HEK293 (cell line): ENCODE measurements around the gene CCL2.

Source experiments
- CTCF ChIA-PET: fragments of 350-600 bp; formaldehyde crosslinking; extraction: SDS; loops from one replicate; lab custom pipeline; 2021; ENCODE audit warnings: antibody characterized with exemption; lab: Yijun Ruan, JAX
- POLR2A ChIA-PET: fragments of 300-600 bp; formaldehyde crosslinking; extraction: SDS; loops from one replicate; lab custom pipeline; 2020; ENCODE audit warnings: antibody characterized with exemption, inconsistent platforms; lab: Yijun Ruan, JAX
- H3K27ac ChIP-seq: fragments of 200-500 bp; sonication (Bioruptor generic); 2 replicates; pipeline ENCODE4 v1.5.1; 2014; ENCODE audit warnings: low read depth, low read length, control low read depth, inconsistent platforms; ENCODE audit errors: extremely low read depth
- H3K36me3 ChIP-seq, 2 experiments: fragments of 200-500 bp in 1 of 2; sonication (Bioruptor generic) in 1 of 2; 1 replicate in 1 of 2; 2 replicates in 1 of 2; pipeline ENCODE4 v1.5.1; 2014 to 2017; ENCODE audit warnings: inconsistent platforms in 2 of 2, low read length in 2 of 2; ENCODE audit not compliant: control insufficient read depth in 2 of 2, insufficient read depth in 1 of 2
- H3K4me1 ChIP-seq: fragments of 200-500 bp; sonication (Bioruptor generic); 2 replicates; pipeline ENCODE4 v1.5.1; 2014; ENCODE audit warnings: mild to moderate bottlenecking, low read length, inconsistent platforms; ENCODE audit not compliant: control insufficient read depth, insufficient read depth
- H3K4me3 ChIP-seq: 2 replicates; pipeline ENCODE4 v1.5.1; 2011; ENCODE audit warnings: low read depth, mild to moderate bottlenecking, control low read depth, low read length, moderate library complexity
- H3K9me3 ChIP-seq: fragments of 200-500 bp; sonication (Bioruptor generic); 2 replicates; pipeline ENCODE4 v1.5.1; 2014; ENCODE audit warnings: low read depth, low read length, inconsistent platforms; ENCODE audit not compliant: control insufficient read depth, insufficient read depth
- GLIS1 ChIP-seq: fragments of 450-650 bp; formaldehyde crosslinking; IDR thresholded peaks from 2 replicates; pipeline ENCODE4 v1.5.1; 2016; ENCODE audit warnings: missing biosample characterization, missing genetic modification characterization
- IKZF3 ChIP-seq: fragments of 450-650 bp; IDR thresholded peaks from 2 replicates; pipeline ENCODE4 v1.5.0; 2018; ENCODE audit warnings: missing biosample characterization, mild to moderate bottlenecking, missing genetic modification characterization, moderate library complexity
- SP2 ChIP-seq: fragments of 450-650 bp; formaldehyde crosslinking; IDR thresholded peaks from 2 replicates; pipeline ENCODE4 v1.5.1; 2016; ENCODE audit warnings: missing biosample characterization, missing genetic modification characterization
- TCF7L2 ChIP-seq: IDR thresholded peaks from 2 replicates; pipeline ENCODE4 v1.6.1; 2011; ENCODE audit warnings: low read depth, mild to moderate bottlenecking, inconsistent platforms, low read length, moderate library complexity, borderline replicate concordance
- WT1 ChIP-seq: fragments of 450-650 bp; formaldehyde crosslinking; IDR thresholded peaks from 2 replicates; pipeline ENCODE4 v1.5.1; 2016; ENCODE audit warnings: missing biosample characterization, missing genetic modification characterization
- ZNF214 ChIP-seq: fragments of 450-650 bp; formaldehyde crosslinking; IDR thresholded peaks from 2 replicates; pipeline ENCODE4 v1.5.1; 2017; ENCODE audit warnings: missing biosample characterization, mild to moderate bottlenecking, missing genetic modification characterization, borderline replicate concordance
- ZNF600 ChIP-seq: fragments of 450-650 bp; formaldehyde crosslinking; IDR thresholded peaks from 2 replicates; pipeline ENCODE4 v1.5.1; 2016; ENCODE audit warnings: missing biosample characterization, missing genetic modification characterization
- ZNF624 ChIP-seq: fragments of 450-650 bp; formaldehyde crosslinking; IDR thresholded peaks from 2 replicates; pipeline ENCODE4 v1.5.1; 2017; ENCODE audit warnings: missing biosample characterization, missing genetic modification characterization
- ZNF658 ChIP-seq: fragments of 450-650 bp; formaldehyde crosslinking; IDR thresholded peaks from 2 replicates; pipeline ENCODE4; 2016; ENCODE audit warnings: missing biosample characterization, missing genetic modification characterization
- TF ChIP-seq, protein P1 (sequence below): fragments of 450-650 bp; formaldehyde crosslinking; IDR thresholded peaks from 2 replicates; pipeline ENCODE4 v1.5.1; 2016; ENCODE audit warnings: missing biosample characterization, missing genetic modification characterization
- TF ChIP-seq, protein P2 (sequence below): fragments of 450-650 bp; formaldehyde crosslinking; IDR thresholded peaks from 2 replicates; pipeline ENCODE4 v1.5.1; 2016; ENCODE audit warnings: missing biosample characterization, missing genetic modification characterization
- TF ChIP-seq, protein P3 (sequence below): fragments of 450-650 bp; formaldehyde crosslinking; IDR thresholded peaks from 2 replicates; pipeline ENCODE4 v1.5.1; 2017; ENCODE audit warnings: missing biosample characterization, missing genetic modification characterization
- TF ChIP-seq, protein P4 (sequence below): fragments of 450-650 bp; formaldehyde crosslinking; IDR thresholded peaks from 2 replicates; pipeline ENCODE4 v1.5.1; 2016; ENCODE audit warnings: missing biosample characterization, missing genetic modification characterization
- TF ChIP-seq, protein P5 (sequence below): fragments of 450-650 bp; formaldehyde crosslinking; conservative IDR thresholded peaks from 2 replicates; pipeline ENCODE4 v1.5.1; 2016; ENCODE audit warnings: low read depth, missing biosample characterization, missing genetic modification characterization

CCL2 gene

DNA sequence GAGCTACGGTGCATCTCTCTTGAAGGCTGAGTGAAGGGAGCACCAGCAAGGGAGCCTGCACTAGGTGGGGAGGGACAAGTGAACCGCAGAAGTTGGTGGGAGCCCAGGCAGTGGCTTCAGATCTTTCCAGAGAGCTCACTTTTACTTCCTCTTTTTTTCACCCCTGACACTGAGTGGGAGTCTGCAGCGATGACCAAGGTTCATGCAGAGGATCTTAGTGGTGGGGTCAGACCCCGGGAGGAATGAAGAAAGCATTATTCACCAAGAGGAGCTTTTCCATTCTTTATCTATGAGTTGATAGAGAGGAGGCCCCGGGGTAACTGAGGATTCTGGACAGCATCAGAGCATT lies 3.0 kb upstream of the CCL2 start:
- H3K9me3 ChIP-seq, result no peaks in the 10 kb centered on the region
- no peak overlapping the region for H3K27ac ChIP-seq
- peaks cover 12% of the 10 kb centered on the region for H3K4me1 ChIP-seq
- no peak overlapping the region for H3K4me3 ChIP-seq
- ChIA-PET CTCF (interaction anchor here (1.7 to 6.0 kb wide), 3 partner anchors 51 to 109 kb away, joined by 8 to 27 read pairs (median 11); partner anchors contain the start of gene CCL8), POLR2A (no interaction called here)
- TF ChIP-seq, protein P1, sequence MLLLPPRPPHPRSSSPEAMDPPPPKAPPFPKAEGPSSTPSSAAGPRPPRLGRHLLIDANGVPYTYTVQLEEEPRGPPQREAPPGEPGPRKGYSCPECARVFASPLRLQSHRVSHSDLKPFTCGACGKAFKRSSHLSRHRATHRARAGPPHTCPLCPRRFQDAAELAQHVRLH (tag by site-specific recombination), result no peak
- TF ChIP-seq WT1 (tag by site-specific recombination) (no peak), ZNF214 (tag by site-specific recombination) (no peak), ZNF624 (tag by site-specific recombination) (no peak)
- no peaks in the 10 kb centered on the region for H3K36me3 ChIP-seq

DNA sequence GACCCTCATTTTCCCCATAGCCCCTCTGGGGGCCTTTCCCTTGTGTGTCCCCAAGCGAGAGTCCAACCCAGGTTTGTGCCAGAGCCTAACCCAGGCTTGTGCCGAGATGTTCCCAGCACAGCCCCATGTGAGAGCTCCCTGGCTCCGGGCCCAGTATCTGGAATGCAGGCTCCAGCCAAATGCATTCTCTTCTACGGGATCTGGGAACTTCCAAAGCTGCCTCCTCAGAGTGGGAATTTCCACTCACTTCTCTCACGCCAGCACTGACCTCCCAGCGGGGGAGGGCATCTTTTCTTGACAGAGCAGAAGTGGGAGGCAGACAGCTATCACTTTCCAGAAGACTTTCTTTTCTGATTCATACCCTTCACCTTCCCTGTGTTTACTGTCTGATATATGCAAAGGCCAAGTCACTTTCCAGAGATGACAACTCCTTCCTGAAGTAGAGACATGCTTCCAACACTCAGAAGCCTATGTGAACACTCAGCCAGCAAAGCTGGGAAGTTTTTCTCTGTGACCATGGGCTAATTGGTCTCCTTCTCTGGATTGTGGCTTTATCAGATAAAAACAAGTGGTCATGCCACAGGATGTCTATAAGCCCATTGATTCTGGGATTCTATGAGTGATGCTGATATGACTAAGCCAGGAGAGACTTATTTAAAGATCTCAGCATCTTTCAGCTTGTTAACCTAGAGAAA lies 2.5 kb upstream of the CCL2 start:
- POLR2A ChIA-PET, result no interaction called here
- no peaks in the 10 kb centered on the region for H3K9me3 ChIP-seq
- no peak overlapping the region for H3K27ac ChIP-seq
- TF ChIP-seq, protein P2, sequence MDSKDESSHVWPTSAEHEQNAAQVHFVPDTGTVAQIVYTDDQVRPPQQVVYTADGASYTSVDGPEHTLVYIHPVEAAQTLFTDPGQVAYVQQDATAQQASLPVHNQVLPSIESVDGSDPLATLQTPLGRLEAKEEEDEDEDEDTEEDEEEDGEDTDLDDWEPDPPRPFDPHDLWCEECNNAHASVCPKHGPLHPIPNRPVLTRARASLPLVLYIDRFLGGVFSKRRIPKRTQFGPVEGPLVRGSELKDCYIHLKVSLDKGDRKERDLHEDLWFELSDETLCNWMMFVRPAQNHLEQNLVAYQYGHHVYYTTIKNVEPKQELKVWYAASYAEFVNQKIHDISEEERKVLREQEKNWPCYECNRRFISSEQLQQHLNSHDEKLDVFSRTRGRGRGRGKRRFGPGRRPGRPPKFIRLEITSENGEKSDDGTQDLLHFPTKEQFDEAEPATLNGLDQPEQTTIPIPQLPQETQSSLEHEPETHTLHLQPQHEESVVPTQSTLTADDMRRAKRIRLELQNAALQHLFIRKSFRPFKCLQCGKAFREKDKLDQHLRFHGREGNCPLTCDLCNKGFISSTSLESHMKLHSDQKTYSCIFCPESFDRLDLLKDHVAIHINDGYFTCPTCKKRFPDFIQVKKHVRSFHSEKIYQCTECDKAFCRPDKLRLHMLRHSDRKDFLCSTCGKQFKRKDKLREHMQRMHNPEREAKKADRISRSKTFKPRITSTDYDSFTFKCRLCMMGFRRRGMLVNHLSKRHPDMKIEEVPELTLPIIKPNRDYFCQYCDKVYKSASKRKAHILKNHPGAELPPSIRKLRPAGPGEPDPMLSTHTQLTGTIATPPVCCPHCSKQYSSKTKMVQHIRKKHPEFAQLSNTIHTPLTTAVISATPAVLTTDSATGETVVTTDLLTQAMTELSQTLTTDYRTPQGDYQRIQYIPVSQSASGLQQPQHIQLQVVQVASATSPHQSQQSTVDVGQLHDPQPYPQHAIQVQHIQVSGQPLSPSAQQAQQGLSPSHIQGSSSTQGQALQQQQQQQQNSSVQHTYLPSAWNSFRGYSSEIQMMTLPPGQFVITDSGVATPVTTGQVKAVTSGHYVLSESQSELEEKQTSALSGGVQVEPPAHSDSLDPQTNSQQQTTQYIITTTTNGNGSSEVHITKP (tag by site-specific recombination), result peak; percentile 74
- peak; percentile 77 for TF ChIP-seq GLIS1
- TF ChIP-seq TCF7L2, result no peak
- TF ChIP-seq, all 188 proteins: peak for 2
- Histone ChIP-seq H3K36me3 (no peaks in the 10 kb centered on the region), H3K4me3 (no peak overlapping the region), H3K4me1 (peaks cover 12% of the 10 kb centered on the region)
- CTCF ChIA-PET, result interaction anchor here (1.7 to 6.0 kb wide), 3 partner anchors 52 to 108 kb away, joined by 8 to 27 read pairs (median 11); partner anchors contain the start of gene CCL8

DNA sequence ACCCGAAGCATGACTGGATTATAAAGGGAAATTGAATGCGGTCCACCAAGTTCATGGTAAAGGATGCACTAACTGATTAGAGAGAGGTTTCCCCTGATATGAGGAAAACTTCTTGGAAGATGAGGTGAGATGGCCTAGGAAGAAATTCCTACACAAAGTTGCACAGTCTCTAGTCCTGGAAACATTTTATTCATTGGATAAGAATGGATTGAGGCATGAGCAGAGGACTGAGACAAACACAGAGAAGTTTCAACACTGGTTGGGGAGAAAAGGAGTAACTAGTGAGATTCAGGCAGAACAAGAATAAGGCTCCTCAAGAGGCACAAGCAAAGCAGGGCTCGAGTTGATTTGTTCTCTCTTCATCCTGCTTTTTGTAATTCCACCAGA lies 2.0 kb upstream of the CCL2 start:
- Histone ChIP-seq H3K36me3 (no peaks in the 10 kb centered on the region), H3K4me1 (peaks cover 12% of the 10 kb centered on the region), H3K9me3 (no peaks in the 10 kb centered on the region), H3K27ac (no peak overlapping the region), H3K4me3 (no peak overlapping the region)
- CTCF ChIA-PET, result interaction anchor here (1.7 to 6.0 kb wide), 3 partner anchors 52 to 108 kb away, joined by 8 to 27 read pairs (median 11); partner anchors contain the start of gene CCL8
- POLR2A ChIA-PET, result no interaction called here
- TF ChIP-seq, protein P1 (tag by site-specific recombination), result no peak
- TF ChIP-seq IKZF3 (no peak), SP2 (tag by site-specific recombination) (no peak), ZNF658 (tag by site-specific recombination) (no peak), ZNF600 (no peak)
- TF ChIP-seq, protein P3, sequence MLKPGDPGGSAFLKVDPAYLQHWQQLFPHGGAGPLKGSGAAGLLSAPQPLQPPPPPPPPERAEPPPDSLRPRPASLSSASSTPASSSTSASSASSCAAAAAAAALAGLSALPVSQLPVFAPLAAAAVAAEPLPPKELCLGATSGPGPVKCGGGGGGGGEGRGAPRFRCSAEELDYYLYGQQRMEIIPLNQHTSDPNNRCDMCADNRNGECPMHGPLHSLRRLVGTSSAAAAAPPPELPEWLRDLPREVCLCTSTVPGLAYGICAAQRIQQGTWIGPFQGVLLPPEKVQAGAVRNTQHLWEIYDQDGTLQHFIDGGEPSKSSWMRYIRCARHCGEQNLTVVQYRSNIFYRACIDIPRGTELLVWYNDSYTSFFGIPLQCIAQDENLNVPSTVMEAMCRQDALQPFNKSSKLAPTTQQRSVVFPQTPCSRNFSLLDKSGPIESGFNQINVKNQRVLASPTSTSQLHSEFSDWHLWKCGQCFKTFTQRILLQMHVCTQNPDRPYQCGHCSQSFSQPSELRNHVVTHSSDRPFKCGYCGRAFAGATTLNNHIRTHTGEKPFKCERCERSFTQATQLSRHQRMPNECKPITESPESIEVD (tag by site-specific recombination), result no peak
- TF ChIP-seq, protein P4, sequence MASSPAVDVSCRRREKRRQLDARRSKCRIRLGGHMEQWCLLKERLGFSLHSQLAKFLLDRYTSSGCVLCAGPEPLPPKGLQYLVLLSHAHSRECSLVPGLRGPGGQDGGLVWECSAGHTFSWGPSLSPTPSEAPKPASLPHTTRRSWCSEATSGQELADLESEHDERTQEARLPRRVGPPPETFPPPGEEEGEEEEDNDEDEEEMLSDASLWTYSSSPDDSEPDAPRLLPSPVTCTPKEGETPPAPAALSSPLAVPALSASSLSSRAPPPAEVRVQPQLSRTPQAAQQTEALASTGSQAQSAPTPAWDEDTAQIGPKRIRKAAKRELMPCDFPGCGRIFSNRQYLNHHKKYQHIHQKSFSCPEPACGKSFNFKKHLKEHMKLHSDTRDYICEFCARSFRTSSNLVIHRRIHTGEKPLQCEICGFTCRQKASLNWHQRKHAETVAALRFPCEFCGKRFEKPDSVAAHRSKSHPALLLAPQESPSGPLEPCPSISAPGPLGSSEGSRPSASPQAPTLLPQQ (tag by site-specific recombination), result no peak
- TF ChIP-seq, protein P5, sequence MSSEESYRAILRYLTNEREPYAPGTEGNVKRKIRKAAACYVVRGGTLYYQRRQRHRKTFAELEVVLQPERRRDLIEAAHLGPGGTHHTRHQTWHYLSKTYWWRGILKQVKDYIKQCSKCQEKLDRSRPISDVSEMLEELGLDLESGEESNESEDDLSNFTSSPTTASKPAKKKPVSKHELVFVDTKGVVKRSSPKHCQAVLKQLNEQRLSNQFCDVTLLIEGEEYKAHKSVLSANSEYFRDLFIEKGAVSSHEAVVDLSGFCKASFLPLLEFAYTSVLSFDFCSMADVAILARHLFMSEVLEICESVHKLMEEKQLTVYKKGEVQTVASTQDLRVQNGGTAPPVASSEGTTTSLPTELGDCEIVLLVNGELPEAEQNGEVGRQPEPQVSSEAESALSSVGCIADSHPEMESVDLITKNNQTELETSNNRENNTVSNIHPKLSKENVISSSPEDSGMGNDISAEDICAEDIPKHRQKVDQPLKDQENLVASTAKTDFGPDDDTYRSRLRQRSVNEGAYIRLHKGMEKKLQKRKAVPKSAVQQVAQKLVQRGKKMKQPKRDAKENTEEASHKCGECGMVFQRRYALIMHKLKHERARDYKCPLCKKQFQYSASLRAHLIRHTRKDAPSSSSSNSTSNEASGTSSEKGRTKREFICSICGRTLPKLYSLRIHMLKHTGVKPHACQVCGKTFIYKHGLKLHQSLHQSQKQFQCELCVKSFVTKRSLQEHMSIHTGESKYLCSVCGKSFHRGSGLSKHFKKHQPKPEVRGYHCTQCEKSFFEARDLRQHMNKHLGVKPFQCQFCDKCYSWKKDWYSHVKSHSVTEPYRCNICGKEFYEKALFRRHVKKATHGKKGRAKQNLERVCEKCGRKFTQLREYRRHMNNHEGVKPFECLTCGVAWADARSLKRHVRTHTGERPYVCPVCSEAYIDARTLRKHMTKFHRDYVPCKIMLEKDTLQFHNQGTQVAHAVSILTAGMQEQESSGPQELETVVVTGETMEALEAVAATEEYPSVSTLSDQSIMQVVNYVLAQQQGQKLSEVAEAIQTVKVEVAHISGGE (tag by site-specific recombination), result no peak
